Naive thymus-derived CD8-positive, alpha-beta T cell (primary cell): ENCODE measurements around the gene FAM241A. TPM values are rescaled to one million over a fixed set of nuclear protein-coding genes. Genes with fewer than 3 reads are reported as not detected.
"Not testable (repeated sequence)": the region's sequence is repeated elsewhere in the genome, so short reads cannot be mapped to it uniquely, and the experiment has no call there.

Source experiments
- ATAC-seq, 2 donors: fragments of 150-1000 bp; cut with Tn5 transposase in 1 of 2; sonication (Bioruptor Pico), chemical (Tn5 transposase) in 1 of 2; 1 replicate in 1 of 2; 2 replicates in 1 of 2; pipeline ENCODE4 v1.10.0; 2021; ENCODE audit warnings: mild to moderate bottlenecking in 2 of 2, moderate library complexity in 2 of 2
- POLR2A ChIA-PET: fragments of 350-600 bp; sonication (Branson Sonifier 250); formaldehyde crosslinking; loops from one replicate; lab custom pipeline; 2021; ENCODE audit warnings: antibody characterized with exemption; lab: Charles Lee
- DNase-seq, 10 donors: peaks; one replicate each; pipeline versions ENCODE4 v3.0.0 to v3.0.0-alpha.2; 2020 to 2022
- H3K27ac Mint-ChIP-seq, 10 donors: one replicate each; pipeline ENCODE4 v1.8.0; 2020 to 2022; ENCODE audit warnings: mild to moderate bottlenecking in 10 of 10, mixed read lengths in 10 of 10, moderate library complexity in 4 of 10, inconsistent platforms in 1 of 10
- H3K27me3 Mint-ChIP-seq, 5 donors: one replicate each; pipeline ENCODE4 v1.8.0; 2021 to 2022; ENCODE audit warnings: mixed read lengths in 5 of 5
- H3K36me3 Mint-ChIP-seq, 3 donors: one replicate each; pipeline ENCODE4 v1.8.0; 2020 to 2022; ENCODE audit warnings: mixed read lengths in 3 of 3, mild to moderate bottlenecking in 2 of 3, inconsistent platforms in 1 of 3
- H3K4me1 Mint-ChIP-seq, 4 donors: one replicate each; pipeline ENCODE4 v1.8.0; 2021 to 2022; ENCODE audit warnings: mixed read lengths in 4 of 4
- H3K4me3 Mint-ChIP-seq, 10 donors: one replicate each; pipeline ENCODE4 v1.8.0; 2020 to 2022; ENCODE audit warnings: mild to moderate bottlenecking in 10 of 10, mixed read lengths in 10 of 10, moderate library complexity in 6 of 10, inconsistent platforms in 1 of 10
- H3K9me3 Mint-ChIP-seq, 9 donors: one replicate each; pipeline ENCODE4 v1.8.0; 2020 to 2022; ENCODE audit warnings: mixed read lengths in 9 of 9, mild to moderate bottlenecking in 3 of 9, inconsistent platforms in 1 of 9, moderate library complexity in 1 of 9
- polyA plus RNA-seq, 3 donors: library from polyadenylated mRNA; unstranded; fragments of 300-500 nt; fragmentation: Illumina TruSeq; gene quantifications; one replicate each; pipeline ENCODE4 v1.2.3, GENCODE V29; 2021
- total RNA-seq, 8 experiments: library from RNA in 2 of 8; stranded (reverse) in 2 of 8; gene quantifications; one replicate each; pipeline ENCODE4 v1.2.3 and lab custom pipeline; 2021 to 2026

Gene FAM241A
- total RNA-seq, result 1 to 10 TPM; 3.2 to 3.7 TPM
- polyA plus RNA-seq, result 1 to 10 TPM; 2.8 to 5.3 (median 4.1) TPM
- total RNA-seq (lab: John Stamatoyannopoulos, UW), result 5.4 to 41.1 (median 11.1) reads per million in 6 experiments

- Mint-ChIP-seq H3K4me3 (peak within 1 kb of the TSS; percentile 85 to 99 (median 94)), H3K27me3 (no peaks in the 10 kb centered on the region), H3K4me1 (peaks cover 18 to 36% (median 31%) of the 10 kb centered on the region in 4 donors), H3K27ac (peak within 1 kb of the TSS; percentile 77 to 99 (median 95)), H3K9me3 (no peaks in the 10 kb centered on the region), H3K36me3 (no peaks in the 10 kb centered on the region)
- POLR2A ChIA-PET, result interaction anchor here (0.7 to 1.1 kb wide), 2 partner anchors 53 to 141 kb away, joined by 5 to 6 read pairs; partner anchors contain the start of gene TIFA
- peak; percentile 83 to 93 (median 90) for DNase-seq
- ATAC-seq, result peak; percentile 91
Measured at GRCh38 chr4:112145326-112145789, at the start of gene FAM241A. TSS of gene FAM241A (plus strand) at chr4:112145454. CDS start at chr4:112145581, 127 bp downstream.

GRCh38 chr4:112098841-112099530 lies 46.3 kb upstream of the FAM241A start:
- no peak overlapping the region for H3K27ac Mint-ChIP-seq

GRCh38 chr4:112099701-112100297 lies 45.5 kb upstream of the FAM241A start:
- DNase-seq (peak in 3 of 10 donors; percentile 54 to 61 (median 58)), ATAC-seq (peak; percentile 71 to 82)
- POLR2A ChIA-PET, result no interaction called here
- Mint-ChIP-seq H3K27ac (no peak overlapping the region), H3K9me3 (no peaks in the 10 kb centered on the region), H3K4me1 (peaks cover 0 to 5% (median 0%) of the 10 kb centered on the region in 4 donors), H3K4me3 (no peak overlapping the region), H3K36me3 (no peaks in the 10 kb centered on the region), H3K27me3 (peaks cover 0 to 8% (median 5%) of the 10 kb centered on the region in 5 donors)

More at GRCh38 chr4:112098841-112099530, 46.3 kb upstream of the FAM241A start:
- DNase-seq, result no peak
- H3K4me1 Mint-ChIP-seq, result peaks cover 0 to 5% (median 0%) of the 10 kb centered on the region in 4 donors
- POLR2A ChIA-PET, result interaction anchor here (0.7 kb wide), 1 partner anchor 164 kb away, joined by 3 read pairs; no protein-coding TSS in a partner anchor
- H3K4me3 Mint-ChIP-seq, result no peak overlapping the region
- H3K36me3 Mint-ChIP-seq, result no peaks in the 10 kb centered on the region
- no peaks in the 10 kb centered on the region for H3K9me3 Mint-ChIP-seq
- ATAC-seq, result no peak
- H3K27me3 Mint-ChIP-seq, result peaks cover 0 to 8% (median 5%) of the 10 kb centered on the region in 5 donors

- Mint-ChIP-seq H3K9me3 (no peaks in the 10 kb centered on the region), H3K4me3 (no peak overlapping the region), H3K27ac (no peak overlapping the region), H3K27me3 (peaks cover 0 to 8% (median 4%) of the 10 kb centered on the region in 5 donors), H3K36me3 (no peaks in the 10 kb centered on the region), H3K4me1 (peaks cover 0 to 5% (median 0%) of the 10 kb centered on the region in 4 donors)
- DNase-seq, result no peak
- POLR2A ChIA-PET, result no interaction called here
- ATAC-seq, result no peak
Measured at GRCh38 chr4:112102875-112103370, 42.3 kb upstream of the FAM241A start.

GRCh38 chr4:112105201-112105969 lies 39.9 kb upstream of the FAM241A start:
- POLR2A ChIA-PET, result no interaction called here
- Mint-ChIP-seq H3K4me3 (no peak overlapping the region), H3K27ac (no peak overlapping the region), H3K27me3 (no peaks in the 10 kb centered on the region), H3K4me1 (peaks cover 0 to 5% (median 0%) of the 10 kb centered on the region in 4 donors), H3K36me3 (no peaks in the 10 kb centered on the region), H3K9me3 (no peaks in the 10 kb centered on the region)
- no peak for DNase-seq
- ATAC-seq, result no peak

- H3K27ac Mint-ChIP-seq, result peak overlapping the region in 1 of 10 donors; percentile 9
- no peaks in the 10 kb centered on the region for H3K36me3 Mint-ChIP-seq
- H3K4me1 Mint-ChIP-seq, result peaks cover 0 to 5% (median 0%) of the 10 kb centered on the region in 4 donors
- H3K27me3 Mint-ChIP-seq, result peaks cover 0 to 1% (median 0%) of the 10 kb centered on the region in 5 donors
- no peak for DNase-seq
- H3K9me3 Mint-ChIP-seq, result no peaks in the 10 kb centered on the region
- POLR2A ChIA-PET, result no interaction called here
- H3K4me3 Mint-ChIP-seq, result no peak overlapping the region
- no peak for ATAC-seq
Measured at GRCh38 chr4:112109360-112110058, 35.7 kb upstream of the FAM241A start.

- Mint-ChIP-seq H3K9me3 (no peaks in the 10 kb centered on the region), H3K4me3 (no peak overlapping the region), H3K36me3 (no peaks in the 10 kb centered on the region), H3K27me3 (peaks cover 0 to 1% (median 0%) of the 10 kb centered on the region in 5 donors), H3K27ac (peak overlapping the region in 1 of 10 donors; percentile 9), H3K4me1 (peaks cover 0 to 5% (median 0%) of the 10 kb centered on the region in 4 donors)
- ATAC-seq, result no peak
- DNase-seq, result no peak
- POLR2A ChIA-PET, result no interaction called here
Measured at GRCh38 chr4:112110059-112110425, 35.2 kb upstream of the FAM241A start.

- Mint-ChIP-seq H3K27me3 (peaks cover 0 to 1% (median 0%) of the 10 kb centered on the region in 5 donors), H3K9me3 (no peaks in the 10 kb centered on the region)
Measured at GRCh38 chr4:112111306-112111705, 33.9 kb upstream of the FAM241A start.

GRCh38 chr4:112112095-112112494 lies 33.2 kb upstream of the FAM241A start:
- POLR2A ChIA-PET, ATAC-seq, H3K4me1 Mint-ChIP-seq, DNase-seq, H3K36me3 Mint-ChIP-seq, H3K27me3 Mint-ChIP-seq, H3K4me3 Mint-ChIP-seq, H3K9me3 Mint-ChIP-seq: not testable (repeated sequence)
- H3K27ac Mint-ChIP-seq, result peak overlapping the region in 1 of 10 donors; percentile 58

More at GRCh38 chr4:112111306-112111705, 33.9 kb upstream of the FAM241A start:
- POLR2A ChIA-PET, result no interaction called here
- Mint-ChIP-seq H3K36me3 (no peaks in the 10 kb centered on the region), H3K4me1 (peaks cover 0 to 5% (median 0%) of the 10 kb centered on the region in 4 donors), H3K27ac (no peak overlapping the region), H3K4me3 (no peak overlapping the region)
- DNase-seq, result no peak
- ATAC-seq, result no peak

GRCh38 chr4:112112590-112113170 lies 32.6 kb upstream of the FAM241A start:
- Mint-ChIP-seq H3K4me1 (peaks cover 0 to 5% (median 0%) of the 10 kb centered on the region in 4 donors), H3K27me3 (peaks cover 0 to 1% (median 0%) of the 10 kb centered on the region in 5 donors), H3K36me3 (no peaks in the 10 kb centered on the region), H3K27ac (peak overlapping the region in 1 of 10 donors; percentile 58), H3K4me3 (no peak overlapping the region), H3K9me3 (no peaks in the 10 kb centered on the region)
- no peak for DNase-seq
- POLR2A ChIA-PET, result no interaction called here
- ATAC-seq, result no peak

- H3K4me1 Mint-ChIP-seq, result peaks cover 0 to 5% (median 1%) of the 10 kb centered on the region in 4 donors
- peaks cover 0 to 1% (median 0%) of the 10 kb centered on the region in 5 donors for H3K27me3 Mint-ChIP-seq
- no peaks in the 10 kb centered on the region for H3K9me3 Mint-ChIP-seq
- ATAC-seq (no peak), DNase-seq (no peak)
- H3K27ac Mint-ChIP-seq, result no peak overlapping the region
- POLR2A ChIA-PET, result no interaction called here
- no peak overlapping the region for H3K4me3 Mint-ChIP-seq
- H3K36me3 Mint-ChIP-seq, result no peaks in the 10 kb centered on the region
Measured at GRCh38 chr4:112113864-112114263, 31.4 kb upstream of the FAM241A start.
